Measurements from ENCODE around the gene CCM2.
"Not testable (repeated sequence)": the region's sequence is repeated elsewhere in the genome, so short reads cannot be mapped to it uniquely, and the experiment has no call there.

CCM2 gene

GRCh38 chr7:45007571-45008328, 7.7 kb downstream of the CCM2 start:
- no peak for DNase-seq

- no peak for DNase-seq
Measured at GRCh38 chr7:45013465-45013967, 13.5 kb downstream of the CCM2 start.

GRCh38 chr7:45015313-45015712, 15.3 kb downstream of the CCM2 start:
- no peak for DNase-seq

- DNase-seq = no peak
Measured at GRCh38 chr7:45017253-45017652, 17.3 kb downstream of the CCM2 start.

GRCh38 chr7:45020915-45021314, 20.9 kb downstream of the CCM2 start:
- no peak for DNase-seq

GRCh38 chr7:45021604-45022296, 21.7 kb downstream of the CCM2 start:
- peak; percentile 86 for DNase-seq

GRCh38 chr7:45024126-45024744, 24.2 kb downstream of the CCM2 start:
- DNase-seq = no peak

- DNase-seq = not testable (repeated sequence)
Measured at GRCh38 chr7:45025473-45025872, 25.5 kb downstream of the CCM2 start.

GRCh38 chr7:45026013-45026412, 26.0 kb downstream of the CCM2 start:
- no peak for DNase-seq

GRCh38 chr7:45026984-45027773, 27.2 kb downstream of the CCM2 start:
- peak; percentile 9 for DNase-seq

GRCh38 chr7:45027774-45028114, 27.7 kb downstream of the CCM2 start:
- no peak for DNase-seq

GRCh38 chr7:45028138-45028919, 28.3 kb downstream of the CCM2 start:
- DNase-seq = no peak

- DNase-seq = no peak
Measured at GRCh38 chr7:45028920-45029344, 28.9 kb downstream of the CCM2 start.

GRCh38 chr7:45031829-45032228, 31.8 kb downstream of the CCM2 start:
- no peak for DNase-seq

- no peak for DNase-seq
Measured at GRCh38 chr7:45032421-45032820, 32.4 kb downstream of the CCM2 start.

GRCh38 chr7:45033261-45033930, 33.4 kb downstream of the CCM2 start:
- no peak for DNase-seq

- no peak for DNase-seq
Measured at GRCh38 chr7:45033931-45034290, 33.9 kb downstream of the CCM2 start.

- not testable (repeated sequence) for DNase-seq
Measured at GRCh38 chr7:45034710-45035109, 34.7 kb downstream of the CCM2 start.

- no peak for DNase-seq
Measured at GRCh38 chr7:45035371-45035770, 35.4 kb downstream of the CCM2 start.

- DNase-seq = no peak
Measured at GRCh38 chr7:45035893-45036292, 35.9 kb downstream of the CCM2 start.

GRCh38 chr7:45036317-45036716, 36.3 kb downstream of the CCM2 start:
- no peak for DNase-seq

GRCh38 chr7:45036796-45037195, 36.8 kb downstream of the CCM2 start:
- no peak for DNase-seq
